ENCODE results near the gene ABLIM1.

The ABLIM1 gene

GRCh38 chr10:114618722-114619121, 39.4 kb downstream of the ABLIM1 start:
- DNase-seq (ENCODE audit: low read depth), result no peak

- DNase-seq (ENCODE audit: low read depth), result no peak
Observed at GRCh38 chr10:114616516-114616915, 41.6 kb downstream of the ABLIM1 start.

GRCh38 chr10:114616103-114616502, 42.0 kb downstream of the ABLIM1 start:
- DNase-seq (ENCODE audit: low read depth), result no peak

GRCh38 chr10:114615600-114616007, 42.5 kb downstream of the ABLIM1 start:
- no peak for DNase-seq (ENCODE audit: low read depth)

GRCh38 chr10:114613237-114613979, 44.7 kb downstream of the ABLIM1 start:
- no peak for DNase-seq (ENCODE audit: low read depth)

- no peak for DNase-seq (ENCODE audit: low read depth)
Observed at GRCh38 chr10:114611617-114612016, 46.5 kb downstream of the ABLIM1 start.

- no peak for DNase-seq (ENCODE audit: low read depth)
Observed at GRCh38 chr10:114609518-114610426, 48.3 kb downstream of the ABLIM1 start.

GRCh38 chr10:114607358-114607998, 50.6 kb downstream of the ABLIM1 start:
- DNase-seq (ENCODE audit: low read depth), result peak; percentile 6

- no peak for DNase-seq (ENCODE audit: low read depth)
Observed at GRCh38 chr10:114605155-114605797, 52.8 kb downstream of the ABLIM1 start.

- DNase-seq (ENCODE audit: low read depth), result no peak
Observed at GRCh38 chr10:114604357-114605130, 53.5 kb downstream of the ABLIM1 start.

- DNase-seq (ENCODE audit: low read depth), result no peak
Observed at GRCh38 chr10:114603948-114604347, 54.1 kb downstream of the ABLIM1 start.

- DNase-seq (ENCODE audit: low read depth), result no peak
Observed at GRCh38 chr10:114603303-114603702, 54.8 kb downstream of the ABLIM1 start.

- DNase-seq (ENCODE audit: low read depth), result no peak
Observed at GRCh38 chr10:114600057-114600456, 58.0 kb downstream of the ABLIM1 start.

GRCh38 chr10:114596793-114597192, 61.3 kb downstream of the ABLIM1 start:
- DNase-seq (ENCODE audit: low read depth), result no peak

GRCh38 chr10:114593816-114594468, 64.1 kb downstream of the ABLIM1 start:
- DNase-seq (ENCODE audit: low read depth), result no peak

GRCh38 chr10:114593240-114593792, 64.8 kb downstream of the ABLIM1 start:
- no peak for DNase-seq (ENCODE audit: low read depth)

- DNase-seq (ENCODE audit: low read depth), result no peak
Observed at GRCh38 chr10:114590993-114591392, 67.1 kb downstream of the ABLIM1 start.

GRCh38 chr10:114584419-114584818, 73.7 kb downstream of the ABLIM1 start:
- DNase-seq (ENCODE audit: low read depth), result no peak

GRCh38 chr10:114581071-114581470, 77.0 kb downstream of the ABLIM1 start:
- no peak for DNase-seq (ENCODE audit: low read depth)

- peak; percentile 57 for DNase-seq (ENCODE audit: low read depth)
Observed at GRCh38 chr10:114577133-114577532, 80.9 kb downstream of the ABLIM1 start.
